ENCODE results near the gene DUSP16.
"Not testable (repeated sequence)": the region's sequence is repeated elsewhere in the genome, so short reads cannot be mapped to it uniquely, and the experiment has no call there.

DUSP16 gene

DNA sequence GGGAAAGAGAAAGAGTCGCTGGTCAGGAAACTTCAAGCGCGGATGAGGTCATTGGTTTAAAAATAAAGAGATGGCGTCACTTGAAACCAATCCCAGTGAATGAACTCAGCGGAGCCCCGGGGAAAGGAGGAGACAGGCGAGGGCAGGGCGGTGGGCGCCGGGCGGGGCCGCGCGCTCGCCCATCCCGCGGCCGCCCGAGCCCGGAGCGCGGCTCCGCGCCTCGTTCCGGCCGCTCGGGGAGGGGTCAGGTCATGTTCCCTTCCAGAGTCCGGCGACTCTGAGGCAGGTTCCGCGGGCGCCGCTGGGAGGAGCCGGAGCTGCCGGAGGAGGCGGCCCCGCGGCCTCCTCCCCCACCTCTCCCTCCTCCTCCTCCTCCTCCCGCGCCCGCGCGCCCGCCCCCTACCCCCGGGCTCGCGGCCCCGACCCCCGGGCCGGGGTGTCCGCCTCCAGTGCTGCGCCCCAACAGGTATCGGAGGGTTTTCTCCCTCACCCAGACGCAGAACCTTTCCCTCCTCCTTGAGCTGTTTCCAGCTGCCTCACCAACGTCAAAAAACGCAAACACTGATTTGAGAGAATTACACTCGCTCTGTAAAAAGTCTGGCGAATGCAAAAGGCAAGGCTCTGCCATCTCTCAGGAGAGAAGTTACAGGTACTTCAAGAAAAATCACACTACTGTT is at the start of gene DUSP16:
TSS of gene DUSP16 (minus strand) at position 279 of the 677 bp plus-strand sequence. CDS start 41,765 bp downstream, outside the sequence.
- peak; percentile 74 to 80 for DNase-seq

DNA sequence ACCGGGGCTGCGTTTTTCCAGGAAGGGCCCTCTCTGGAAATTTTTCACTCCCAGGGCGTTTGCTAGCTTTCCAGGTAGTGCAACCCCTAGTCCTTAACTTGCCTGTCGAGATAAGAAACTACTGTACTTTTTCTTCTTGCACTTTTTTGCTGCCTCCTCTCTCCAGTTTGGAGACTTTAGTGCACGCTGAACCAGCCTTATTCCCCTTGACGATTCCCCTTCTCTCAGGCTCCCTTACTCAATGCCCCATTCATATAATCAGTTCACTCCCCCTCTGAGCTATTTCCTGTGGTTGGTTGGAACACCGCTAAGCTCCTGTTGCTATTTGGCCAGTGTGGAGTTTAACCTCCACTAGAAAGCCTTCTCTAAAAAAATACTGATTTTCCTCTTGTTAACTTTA is 49.7 kb upstream of the DUSP16 start:
- no peak for DNase-seq

- peak; percentile 81 to 86 for DNase-seq
These were observed 49.0 kb upstream of the DUSP16 start, which contains the start of gene CREBL2 for GRCh38 chr12:12611512-12612306. Gene CREBL2 (plus strand): TSS chr12:12611876. CDS start chr12:12612173, 297 bp downstream.

GRCh38 chr12:12610711-12611110 is 48.0 kb upstream of the DUSP16 start:
- DNase-seq: no peak

GRCh38 chr12:12609692-12610091 is 47.0 kb upstream of the DUSP16 start:
- no peak for DNase-seq

- DNase-seq: no peak
These were observed 45.9 kb upstream of the DUSP16 start for GRCh38 chr12:12608557-12608957.

- no peak for DNase-seq
These were observed 44.3 kb upstream of the DUSP16 start for GRCh38 chr12:12606781-12607589.

GRCh38 chr12:12604740-12605139 is 42.1 kb upstream of the DUSP16 start:
- no peak for DNase-seq

DNA sequence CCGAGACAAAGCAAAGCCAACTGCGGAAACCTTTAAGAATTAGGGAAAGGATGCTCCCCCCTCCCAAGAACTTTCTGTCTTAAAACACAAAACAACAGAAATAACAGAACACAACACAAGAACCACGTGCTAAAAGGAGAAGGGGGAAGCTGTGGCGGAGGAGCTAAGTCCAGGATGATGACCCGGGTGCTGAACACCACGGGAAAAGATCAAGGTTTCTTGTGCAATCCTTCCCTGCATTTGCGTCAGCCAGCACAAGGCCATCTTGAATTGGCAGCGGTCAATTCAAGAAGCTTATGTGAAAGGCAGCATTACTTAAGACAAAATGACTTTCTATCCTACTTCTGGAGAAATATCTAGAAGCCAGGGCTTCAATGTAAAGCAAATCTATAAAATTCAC is 38.0 kb upstream of the DUSP16 start:
- DNase-seq: no peak

DNA sequence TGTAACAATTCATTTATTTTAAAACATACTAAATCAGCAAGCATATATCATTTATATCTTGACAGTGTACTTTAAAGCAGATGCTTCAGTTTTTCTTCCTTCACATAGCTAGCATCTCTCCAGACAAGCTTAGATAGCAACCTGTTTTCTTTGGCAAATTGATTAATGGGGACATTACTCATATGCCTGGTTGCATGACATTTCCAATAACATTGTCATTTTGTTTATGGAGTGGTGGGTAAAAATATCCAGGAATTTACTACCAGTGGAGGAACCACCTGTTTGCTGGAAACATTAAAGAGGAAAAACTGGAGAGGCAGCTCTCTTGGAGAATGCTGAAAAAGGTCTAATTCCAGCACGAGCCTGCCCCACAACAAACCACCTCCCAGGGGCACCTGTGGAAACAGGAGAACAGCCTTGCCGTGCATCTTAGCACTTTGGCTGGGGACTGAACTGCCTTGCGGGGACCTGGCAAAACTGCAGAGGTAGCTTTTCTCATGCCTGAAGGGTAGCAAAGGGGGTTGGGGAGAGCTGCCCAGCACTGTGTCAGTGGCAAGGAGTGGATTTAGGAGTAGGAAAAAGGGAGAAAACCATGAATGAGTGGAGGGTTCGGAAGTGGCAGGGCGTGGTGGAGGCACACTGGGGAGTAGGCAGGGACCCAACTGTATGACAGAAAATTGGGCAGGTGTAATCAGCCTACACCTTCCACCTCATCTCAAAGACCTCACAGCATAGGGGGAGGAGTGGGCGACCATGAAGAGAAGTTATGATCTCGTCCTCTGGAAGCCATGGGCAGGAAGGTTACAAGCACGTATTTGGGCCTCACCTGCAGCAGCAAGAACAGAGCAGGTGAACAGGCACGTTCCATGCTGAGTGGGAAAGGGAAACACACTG is 37.3 kb upstream of the DUSP16 start:
- DNase-seq: no peak

DNA sequence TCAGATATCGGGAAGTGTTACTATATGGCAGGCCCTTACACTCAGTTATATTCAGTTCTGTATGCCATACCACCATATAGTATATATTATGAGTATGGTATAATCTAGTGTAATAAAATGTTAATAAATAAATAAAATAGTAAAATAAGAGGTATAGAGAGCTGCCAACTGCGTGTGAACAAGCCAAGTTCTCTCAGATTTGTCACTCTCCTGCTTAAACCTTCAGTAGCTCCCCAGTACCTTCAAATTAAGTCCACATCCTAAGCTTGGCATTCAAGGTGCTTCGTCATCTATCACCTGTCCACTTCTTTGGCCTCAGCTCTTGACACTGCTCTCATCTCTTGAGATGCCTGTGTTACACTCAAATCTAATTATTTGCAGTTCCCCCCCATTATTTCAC is 36.2 kb upstream of the DUSP16 start:
- DNase-seq: no peak

GRCh38 chr12:12596598-12596997 is 33.9 kb upstream of the DUSP16 start:
- not testable (repeated sequence) for DNase-seq

DNA sequence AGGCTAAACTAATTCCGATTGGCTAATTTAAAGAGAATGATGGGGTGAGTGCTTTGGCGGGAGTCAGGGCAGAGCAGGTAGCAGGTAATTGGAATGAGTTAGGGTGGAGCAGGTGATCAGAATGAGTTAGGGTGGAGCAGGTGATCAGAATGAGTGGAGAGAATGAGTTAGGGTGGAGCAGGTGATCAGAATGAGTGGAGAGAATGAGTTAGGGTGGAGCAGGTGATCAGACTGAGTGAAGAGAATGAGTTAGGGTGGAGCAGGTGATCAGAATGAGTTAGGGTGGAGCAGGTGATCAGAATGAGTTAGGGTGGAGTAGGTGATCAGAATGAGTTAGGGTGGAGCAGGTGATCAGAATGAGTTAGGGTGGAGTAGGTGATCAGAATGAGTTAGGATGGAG is 33.3 kb upstream of the DUSP16 start:
- not testable (repeated sequence) for DNase-seq

- no peak for DNase-seq
These were observed 30.3 kb upstream of the DUSP16 start for GRCh38 chr12:12592930-12593329.

- DNase-seq: no peak
These were observed 28.3 kb upstream of the DUSP16 start for GRCh38 chr12:12590961-12591360.

GRCh38 chr12:12588436-12588835 is 25.8 kb upstream of the DUSP16 start:
- DNase-seq: not testable (repeated sequence)

- no peak for DNase-seq
These were observed 25.2 kb upstream of the DUSP16 start for GRCh38 chr12:12587878-12588277.

GRCh38 chr12:12586879-12587675 is 24.4 kb upstream of the DUSP16 start:
- DNase-seq: no peak

GRCh38 chr12:12585115-12585863 is 22.6 kb upstream of the DUSP16 start:
- no peak for DNase-seq

- DNase-seq: no peak
These were observed 21.0 kb upstream of the DUSP16 start for GRCh38 chr12:12583510-12584178.

Measured in SHP77 (cell line).